CD14-positive monocyte (primary cell): Measurements from ENCODE around the gene CADM1. TPM values are rescaled to one million over a fixed set of nuclear protein-coding genes. Genes with fewer than 3 reads are reported as not detected.

Experiments used
- DNase-seq, 3 donors: peaks; one replicate each; pipeline ENCODE4 v3.0.0-alpha.2; 2011 to 2022
- H2AFZ ChIP-seq: 2 replicates; pipeline ENCODE4 v1.6.0; 2012; ENCODE audit warnings: mild to moderate bottlenecking, low read depth, low read length, inconsistent platforms; ENCODE audit not compliant: insufficient read depth, poor library complexity, severe bottlenecking
- H3K27ac ChIP-seq, 2 donors: 1 replicate in 1 of 2; 2 replicates in 1 of 2; pipeline ENCODE4 v1.5.1; 2012 to 2013; ENCODE audit warnings: low read length in 2 of 2, control low read depth in 1 of 2, inconsistent platforms in 1 of 2, low read depth in 1 of 2, mild to moderate bottlenecking in 1 of 2
- H3K27me3 ChIP-seq, 2 donors: one replicate each; pipeline versions ENCODE4 v1.6.0 to v1.6.1; 2011 to 2013; ENCODE audit warnings: low read length in 2 of 2; ENCODE audit not compliant: control insufficient read depth in 2 of 2, insufficient read depth in 2 of 2
- H3K36me3 ChIP-seq, 2 donors: replicated peaks in 1 of 2; 1 replicate in 1 of 2; 2 replicates in 1 of 2; pipeline versions ENCODE4 v1.5.1 to v1.6.1; 2012 to 2013; ENCODE audit warnings: low read length in 2 of 2, control low read depth in 1 of 2, inconsistent platforms in 1 of 2, mild to moderate bottlenecking in 1 of 2; ENCODE audit not compliant: insufficient read depth in 2 of 2, control insufficient read depth in 1 of 2
- H3K4me1 ChIP-seq, 2 donors: 1 replicate in 1 of 2; 2 replicates in 1 of 2; pipeline versions ENCODE4 v1.5.1 to v1.6.1; 2012 to 2013; ENCODE audit warnings: low read length in 2 of 2, control low read depth in 1 of 2, inconsistent platforms in 1 of 2, mild to moderate bottlenecking in 1 of 2, moderate library complexity in 1 of 2; ENCODE audit not compliant: insufficient read depth in 2 of 2, control insufficient read depth in 1 of 2
- H3K4me2 ChIP-seq: replicated peaks from 2 replicates; pipeline ENCODE3; 2012; ENCODE audit warnings: low read length, moderate library complexity, mild to moderate bottlenecking; ENCODE audit not compliant: poor library complexity, severe bottlenecking; ENCODE audit errors: extremely low read depth
- H3K4me3 ChIP-seq, 3 experiments: fragments of 200-600 bp in 1 of 3; sonication (generic) in 1 of 3; replicated peaks in 1 of 3; 1 replicate in 2 of 3; 2 replicates in 1 of 3; pipeline ENCODE4 v1.5.1; 2011 to 2013; ENCODE audit warnings: low read length in 3 of 3, mild to moderate bottlenecking in 3 of 3, control low read depth in 2 of 3, low read depth in 2 of 3, inconsistent platforms in 1 of 3, moderate library complexity in 1 of 3
- H3K79me2 ChIP-seq: 2 replicates; pipeline ENCODE4 v1.6.0; 2012; ENCODE audit warnings: mild to moderate bottlenecking, control low read depth, inconsistent platforms, low read length, moderate library complexity; ENCODE audit not compliant: insufficient read depth
- H3K9ac ChIP-seq: 2 replicates; pipeline ENCODE4 v1.6.0; 2017; ENCODE audit warnings: low read length, mild to moderate bottlenecking; ENCODE audit not compliant: insufficient read depth, poor library complexity, severe bottlenecking
- H3K9me3 ChIP-seq, 2 donors: replicated peaks in 1 of 2; 1 replicate in 1 of 2; 2 replicates in 1 of 2; pipeline versions ENCODE4 v1.5.1 to v1.6.1; 2012 to 2013; ENCODE audit warnings: low read length in 2 of 2, control low read depth in 1 of 2; ENCODE audit not compliant: control insufficient read depth in 1 of 2, insufficient read depth in 1 of 2
- H4K20me1 ChIP-seq: 2 replicates; pipeline ENCODE4 v1.6.0; 2012; ENCODE audit warnings: mild to moderate bottlenecking, low read length, control low read depth, moderate library complexity; ENCODE audit not compliant: insufficient read depth
- H3K27ac Mint-ChIP-seq, 7 donors: one replicate each; pipeline ENCODE4 v1.8.0; 2020; ENCODE audit warnings: mild to moderate bottlenecking in 7 of 7, mixed read lengths in 7 of 7, moderate library complexity in 6 of 7, inconsistent platforms in 2 of 7
- H3K27me3 Mint-ChIP-seq, 3 donors: one replicate each; pipeline ENCODE4 v1.8.0; 2021 to 2022; ENCODE audit warnings: low read depth in 3 of 3, mild to moderate bottlenecking in 3 of 3, mixed read lengths in 3 of 3, moderate library complexity in 3 of 3, inconsistent platforms in 1 of 3
- H3K36me3 Mint-ChIP-seq, 2 donors: one replicate each; pipeline ENCODE4 v1.8.0; 2020; ENCODE audit warnings: mixed read lengths in 2 of 2, inconsistent platforms in 1 of 2, mild to moderate bottlenecking in 1 of 2
- H3K4me1 Mint-ChIP-seq: one replicate; pipeline ENCODE4 v1.8.0; 2020; ENCODE audit warnings: mild to moderate bottlenecking, mixed read lengths
- H3K4me3 Mint-ChIP-seq, 2 donors: one replicate each; pipeline ENCODE4 v1.8.0; 2020; ENCODE audit warnings: mild to moderate bottlenecking in 2 of 2, mixed read lengths in 2 of 2, moderate library complexity in 1 of 2
- H3K9me3 Mint-ChIP-seq, 7 donors: one replicate each; pipeline ENCODE4 v1.8.0; 2020 to 2022; ENCODE audit warnings: mixed read lengths in 7 of 7, mild to moderate bottlenecking in 6 of 7, moderate library complexity in 6 of 7, inconsistent platforms in 2 of 7
- CTCF ChIP-seq: fragments of 200-600 bp; IDR thresholded peaks from one replicate; pipeline ENCODE4 v1.8.0; 2022; ENCODE audit warnings: antibody characterized with exemption, mild to moderate bottlenecking
- WGBS: methylation state at CpG from one replicate; pipeline ENCODE4 v1.1.5; 2013; ENCODE audit warnings: missing lambda C conversion rate; ENCODE audit not compliant: insufficient coverage; 5-methylcytosine and 5-hydroxymethylcytosine counted together
- intact Hi-C, 2 donors: fragments of 100-400 bp; cut with micrococcal nuclease; formaldehyde crosslinking; loops; one replicate each; pipeline versions ENCODE4 v1.15.0 to v1.15.1; 2023
- polyA plus RNA-seq, 3 donors: library from polyadenylated mRNA; depleted of rRNA in 1 of 3; unstranded in 2 of 3; stranded (reverse) in 1 of 3; fragments of 300-500 nt in 2 of 3; fragments of >200 nt in 1 of 3; fragmentation: Illumina TruSeq in 2 of 3; gene quantifications; 1 replicate in 2 of 3; 2 replicates in 1 of 3; pipeline ENCODE4 v1.2.3, GENCODE V29; 2012 to 2021

CADM1 gene
- polyA plus RNA-seq, 3 donors, result not detected

- TF ChIP-seq CTCF, result no peak
- no peak overlapping the region for H3K4me2 ChIP-seq
- H2AFZ ChIP-seq, result no peak overlapping the region
- no peak overlapping the region for H3K9ac ChIP-seq
- H3K27me3 ChIP-seq, result no peaks in the 10 kb centered on the region
- intact Hi-C loops, result no loop called here
- H3K4me1 Mint-ChIP-seq, result no peaks in the 10 kb centered on the region
- no peak overlapping the region for H3K27ac ChIP-seq
- H3K79me2 ChIP-seq, result no peaks in the 10 kb centered on the region
- H3K36me3 ChIP-seq, result no peaks in the 10 kb centered on the region
- H3K4me3 ChIP-seq, result no peak overlapping the region
- no peaks in the 10 kb centered on the region for H3K9me3 ChIP-seq
- no peak overlapping the region for H3K4me3 Mint-ChIP-seq
- H3K9me3 Mint-ChIP-seq, result no peaks in the 10 kb centered on the region
- WGBS, result no CpG with 5 or more reads among the region's 1 CpG
- H4K20me1 ChIP-seq, result no peaks in the 10 kb centered on the region
- DNase-seq, result no peak
- H3K27me3 Mint-ChIP-seq, result peaks cover 0 to 1% (median 0%) of the 10 kb centered on the region in 3 donors
- H3K4me1 ChIP-seq, result no peaks in the 10 kb centered on the region
- no peaks in the 10 kb centered on the region for H3K36me3 Mint-ChIP-seq
- no peak overlapping the region for H3K27ac Mint-ChIP-seq
Observed at GRCh38 chr11:115379528-115379927, 124.7 kb downstream of the CADM1 start.

DNA sequence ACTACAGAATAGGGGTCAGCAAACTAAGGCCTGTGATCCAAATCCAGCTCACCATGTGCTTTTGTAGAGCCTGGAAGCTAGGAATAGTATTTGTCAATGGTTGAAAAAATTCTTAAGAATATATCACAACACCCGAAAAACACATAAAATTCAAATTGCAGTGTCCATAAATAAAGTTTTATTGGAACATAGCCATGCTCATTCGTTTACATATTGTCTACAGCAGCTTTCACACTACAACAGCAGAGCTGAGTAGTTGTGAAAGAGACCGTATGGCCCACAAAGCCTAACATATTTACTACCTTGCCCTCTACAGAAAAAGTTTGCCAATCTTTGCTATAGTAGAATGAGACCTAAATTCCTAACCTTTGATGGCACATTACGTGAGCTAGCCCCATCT, 125.7 kb downstream of the CADM1 start:
- H3K79me2 ChIP-seq, result no peaks in the 10 kb centered on the region
- H3K9ac ChIP-seq, result no peak overlapping the region
- H3K27ac ChIP-seq, result no peak overlapping the region
- H3K4me3 ChIP-seq, result no peak overlapping the region
- Mint-ChIP-seq H3K4me3 (no peak overlapping the region), H3K27ac (no peak overlapping the region), H3K27me3 (peaks cover 0 to 1% (median 0%) of the 10 kb centered on the region in 3 donors), H3K9me3 (no peaks in the 10 kb centered on the region), H3K4me1 (no peaks in the 10 kb centered on the region), H3K36me3 (no peaks in the 10 kb centered on the region)
- H3K36me3 ChIP-seq, result no peaks in the 10 kb centered on the region
- H2AFZ ChIP-seq, result no peak overlapping the region
- no peak for TF ChIP-seq CTCF
- H4K20me1 ChIP-seq, result no peaks in the 10 kb centered on the region
- H3K4me1 ChIP-seq, result no peaks in the 10 kb centered on the region
- DNase-seq, result no peak
- H3K27me3 ChIP-seq, result no peaks in the 10 kb centered on the region
- no CpG with 5 or more reads among the region's 4 CpGs for WGBS
- no peaks in the 10 kb centered on the region for H3K9me3 ChIP-seq
- H3K4me2 ChIP-seq, result no peak overlapping the region
- intact Hi-C loops, result no loop called here
